Measurements from ENCODE around the gene CPSF3. TPM values are rescaled to one million over a fixed set of nuclear protein-coding genes. Genes with fewer than 3 reads are reported as not detected.

Gene CPSF3
- total and polyA plus RNA-seq, 2 of the 8 experiments (the other 6 are each of a cell fraction or from before 2014, with no cell fraction given): 44.5 to 93.3 TPM

GRCh38 chr2:9441556-9441955 is 18.1 kb downstream of the CPSF3 start (continued):
- TF ChIP-seq CHD7 (IDR thresholded peaks at IDR 0.05; ENCODE audit: insufficient replicate concordance, low read length) (no peak), HDAC6 (IDR thresholded peaks at IDR 0.05; ENCODE audit: low read depth, low read length) (no peak), RNF2 (IDR thresholded peaks at IDR 0.05; ENCODE audit: borderline replicate concordance, low read depth, low read length, missing control alignments, poor library complexity, severe bottlenecking) (no peak), BCL11A (IDR thresholded peaks at IDR 0.05; ENCODE audit: low read depth in 2 of 2, low read length in 2 of 2) (no peak), RXRA (IDR thresholded peaks at IDR 0.05; ENCODE audit: insufficient read depth, low read depth, low read length) (no peak), SUZ12 (IDR thresholded peaks at IDR 0.05; ENCODE audit: low read length) (no peak)
